Smooth muscle cell (in vitro differentiated cells): ENCODE measurements around the gene SLC6A20. TPM values are rescaled to one million over a fixed set of nuclear protein-coding genes. Genes with fewer than 3 reads are reported as not detected.

Experiments
- DNase-seq: peaks from one replicate; lab custom pipeline; 2025; ENCODE audit not compliant: unreplicated experiment; lab: John Stamatoyannopoulos, UW
- H2AFZ ChIP-seq: fragments of 200-600 bp; sonication (generic); 2 replicates; pipeline ENCODE4 v1.6.0; 2016; ENCODE audit warnings: antibody characterized with exemption, low read depth, mild to moderate bottlenecking
- H3F3A ChIP-seq: fragments of 200-600 bp; sonication (generic); 2 replicates; pipeline ENCODE4 v1.6.0; 2017; ENCODE audit warnings: antibody characterized with exemption, low read depth
- H3K27ac ChIP-seq: fragments of 200-600 bp; sonication (generic); 2 replicates; pipeline ENCODE4 v1.5.1; 2016; ENCODE audit warnings: low read depth, mild to moderate bottlenecking
- H3K27me3 ChIP-seq: fragments of 200-600 bp; sonication (generic); 2 replicates; pipeline ENCODE4 v1.6.1; 2016; ENCODE audit warnings: low read depth, mild to moderate bottlenecking
- H3K36me3 ChIP-seq: fragments of 200-600 bp; sonication (generic); 2 replicates; pipeline ENCODE4 v1.5.1; 2016; ENCODE audit warnings: low read depth
- H3K4me1 ChIP-seq: fragments of 200-600 bp; sonication (generic); 2 replicates; pipeline ENCODE4 v1.5.1; 2016; ENCODE audit warnings: low read depth
- H3K4me2 ChIP-seq: fragments of 200-600 bp; sonication (generic); 2 replicates; pipeline ENCODE4 v1.6.0; 2016; ENCODE audit warnings: mild to moderate bottlenecking
- H3K4me3 ChIP-seq: fragments of 200-600 bp; sonication (generic); 2 replicates; pipeline ENCODE4 v1.5.1; 2016; ENCODE audit warnings: mild to moderate bottlenecking
- H3K79me2 ChIP-seq: fragments of 200-600 bp; sonication (generic); 2 replicates; pipeline ENCODE4 v1.6.0; 2016; ENCODE audit warnings: low read depth, mild to moderate bottlenecking
- H3K9ac ChIP-seq: fragments of 200-600 bp; sonication (generic); 2 replicates; pipeline ENCODE4 v1.6.0; 2016; ENCODE audit warnings: low read depth
- H3K9me3 ChIP-seq: fragments of 200-600 bp; sonication (generic); replicated peaks from 2 replicates; pipeline ENCODE4 v1.5.1; 2016; ENCODE audit warnings: low read depth
- H4K20me1 ChIP-seq: fragments of 200-600 bp; sonication (generic); 2 replicates; pipeline ENCODE4 v1.6.0; 2016; ENCODE audit warnings: low read depth
- WGBS: methylation state at CpG from one replicate; pipeline ENCODE4 v1.1.7; 2016; ENCODE audit warnings: low lambda C conversion rate; 5-methylcytosine and 5-hydroxymethylcytosine counted together
- polyA plus RNA-seq: library from polyadenylated mRNA; unstranded; fragments of >200 nt; fragmentation: Nextera tagmentation; extraction: Ambion mirVana; gene quantifications from 2 replicates; pipeline ENCODE4 v1.2.1, GENCODE V29; 2016
- total RNA-seq: library from RNA; depleted of rRNA; stranded (reverse); fragments of >200 nt; gene quantifications from 2 replicates; pipeline ENCODE4 v1.2.3, GENCODE V29; 2014
- TF ChIP-seq, protein P1 (sequence below): fragments of 200-600 bp; sonication (generic); IDR thresholded peaks from 2 replicates; pipeline ENCODE4 v1.5.1; 2017; ENCODE audit warnings: borderline replicate concordance, mild to moderate bottlenecking, antibody characterized with exemption; ENCODE audit not compliant: insufficient read depth, poor library complexity, severe bottlenecking

The SLC6A20 gene
- total and polyA plus RNA-seq, 2 experiments from 2014 or later: 0.10 to 0.49 TPM

- DNase-seq: no peak
- no peak overlapping the region for H3K4me3 ChIP-seq
- TF ChIP-seq, protein P1, sequence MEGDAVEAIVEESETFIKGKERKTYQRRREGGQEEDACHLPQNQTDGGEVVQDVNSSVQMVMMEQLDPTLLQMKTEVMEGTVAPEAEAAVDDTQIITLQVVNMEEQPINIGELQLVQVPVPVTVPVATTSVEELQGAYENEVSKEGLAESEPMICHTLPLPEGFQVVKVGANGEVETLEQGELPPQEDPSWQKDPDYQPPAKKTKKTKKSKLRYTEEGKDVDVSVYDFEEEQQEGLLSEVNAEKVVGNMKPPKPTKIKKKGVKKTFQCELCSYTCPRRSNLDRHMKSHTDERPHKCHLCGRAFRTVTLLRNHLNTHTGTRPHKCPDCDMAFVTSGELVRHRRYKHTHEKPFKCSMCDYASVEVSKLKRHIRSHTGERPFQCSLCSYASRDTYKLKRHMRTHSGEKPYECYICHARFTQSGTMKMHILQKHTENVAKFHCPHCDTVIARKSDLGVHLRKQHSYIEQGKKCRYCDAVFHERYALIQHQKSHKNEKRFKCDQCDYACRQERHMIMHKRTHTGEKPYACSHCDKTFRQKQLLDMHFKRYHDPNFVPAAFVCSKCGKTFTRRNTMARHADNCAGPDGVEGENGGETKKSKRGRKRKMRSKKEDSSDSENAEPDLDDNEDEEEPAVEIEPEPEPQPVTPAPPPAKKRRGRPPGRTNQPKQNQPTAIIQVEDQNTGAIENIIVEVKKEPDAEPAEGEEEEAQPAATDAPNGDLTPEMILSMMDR: no peak
- H3K79me2 ChIP-seq: no peaks in the 10 kb centered on the region
- 97% methylated on average over 4 of the region's 5 CpGs for WGBS
- H3F3A ChIP-seq: no peaks in the 10 kb centered on the region
- no peaks in the 10 kb centered on the region for H3K4me1 ChIP-seq
- peaks cover 56% of the 10 kb centered on the region for H3K27me3 ChIP-seq
- no peak overlapping the region for H3K4me2 ChIP-seq
- no peak overlapping the region for H3K27ac ChIP-seq
- H3K9me3 ChIP-seq: no peaks in the 10 kb centered on the region
- no peaks in the 10 kb centered on the region for H3K36me3 ChIP-seq
- no peaks in the 10 kb centered on the region for H4K20me1 ChIP-seq
- H2AFZ ChIP-seq: no peak overlapping the region
- no peak overlapping the region for H3K9ac ChIP-seq
Measured at GRCh38 chr3:45794177-45794560, 2.2 kb downstream of the SLC6A20 start.

- H3K79me2 ChIP-seq: no peaks in the 10 kb centered on the region
- TF ChIP-seq, protein P1: no peak
- no peaks in the 10 kb centered on the region for H3K4me1 ChIP-seq
- DNase-seq: no peak
- 71% methylated on average over 9 of the region's 9 CpGs for WGBS
- no peaks in the 10 kb centered on the region for H3F3A ChIP-seq
- no peaks in the 10 kb centered on the region for H3K9me3 ChIP-seq
- H2AFZ ChIP-seq: no peak overlapping the region
- H3K27me3 ChIP-seq: peaks cover 51% of the 10 kb centered on the region
- H3K36me3 ChIP-seq: no peaks in the 10 kb centered on the region
- H3K9ac ChIP-seq: no peak overlapping the region
- H3K4me2 ChIP-seq: no peak overlapping the region
- no peak overlapping the region for H3K4me3 ChIP-seq
- H4K20me1 ChIP-seq: no peaks in the 10 kb centered on the region
- H3K27ac ChIP-seq: no peak overlapping the region
Measured at GRCh38 chr3:45793482-45794176, 2.7 kb downstream of the SLC6A20 start.

GRCh38 chr3:45792516-45793172, 3.7 kb downstream of the SLC6A20 start:
- Histone ChIP-seq H4K20me1 (no peaks in the 10 kb centered on the region), H3K9ac (no peak overlapping the region), H3F3A (no peaks in the 10 kb centered on the region), H3K36me3 (no peaks in the 10 kb centered on the region), H2AFZ (no peak overlapping the region), H3K4me2 (no peak overlapping the region), H3K79me2 (no peaks in the 10 kb centered on the region), H3K4me3 (no peak overlapping the region), H3K9me3 (no peaks in the 10 kb centered on the region), H3K4me1 (no peaks in the 10 kb centered on the region), H3K27me3 (peaks cover 42% of the 10 kb centered on the region), H3K27ac (no peak overlapping the region)
- TF ChIP-seq, protein P1: no peak
- DNase-seq: no peak
- WGBS: 87% methylated on average over 7 of the region's 7 CpGs
